OCI-LY3 (cell line): Measurements from ENCODE around the gene TMEM253.

Experiments used
- CTCF ChIP-seq: fragments of 200-600, 300-600 bp; sonication (generic); IDR thresholded peaks from 2 replicates; pipeline ENCODE4 v1.5.1; 2014; ENCODE audit warnings: antibody characterized with exemption, low read length, low read depth
- EZH2phosphoT487 ChIP-seq: fragments of 200-600 bp; shearing (Covaris generic); IDR thresholded peaks from 2 replicates; pipeline ENCODE4 v1.6.1; 2018; ENCODE audit warnings: antibody characterized with exemption, mixed run types, low read depth

- TF ChIP-seq CTCF, result no peak
- no peak for TF ChIP-seq EZH2phosphoT487
Observed at GRCh38 chr14:21083565-21084325, 17.1 kb upstream of the TMEM253 start.
